Stimulated activated CD8-positive, alpha-beta memory T cell treated with anti-CD3 and anti-CD28 coated beads, Interleukin-2, amount 100 ng/mL, for 1 hour (primary cell): Measurements from ENCODE around the gene PUM2.
"Not testable (repeated sequence)": the region's sequence is repeated elsewhere in the genome, so short reads cannot be mapped to it uniquely, and the experiment has no call there.

Source experiments
- DNase-seq, 2 donors: peaks; one replicate each; pipeline ENCODE4 v3.0.0-alpha.2; 2020; ENCODE audit warnings: low read depth in 2 of 2

The PUM2 gene

DNA sequence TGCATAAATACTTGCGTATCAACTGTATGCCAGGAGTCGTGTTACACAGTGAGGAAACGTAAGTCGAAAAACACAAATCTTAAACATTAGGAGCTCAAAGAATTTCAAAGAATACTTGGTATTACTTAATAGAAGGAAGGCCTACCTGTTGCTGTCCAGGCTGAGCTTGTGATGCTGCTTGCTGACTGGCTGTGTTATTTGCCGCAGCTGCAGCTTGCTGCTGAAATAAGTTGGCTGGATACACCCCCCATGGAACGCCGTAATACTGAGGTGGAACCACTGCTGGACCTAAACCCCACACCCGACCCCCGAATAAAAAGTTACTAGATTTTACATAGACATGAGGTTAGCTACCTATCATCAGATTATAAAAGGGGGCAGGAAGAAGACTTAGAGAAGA is 56.4 kb downstream of the PUM2 start:
- no peak for DNase-seq

DNA sequence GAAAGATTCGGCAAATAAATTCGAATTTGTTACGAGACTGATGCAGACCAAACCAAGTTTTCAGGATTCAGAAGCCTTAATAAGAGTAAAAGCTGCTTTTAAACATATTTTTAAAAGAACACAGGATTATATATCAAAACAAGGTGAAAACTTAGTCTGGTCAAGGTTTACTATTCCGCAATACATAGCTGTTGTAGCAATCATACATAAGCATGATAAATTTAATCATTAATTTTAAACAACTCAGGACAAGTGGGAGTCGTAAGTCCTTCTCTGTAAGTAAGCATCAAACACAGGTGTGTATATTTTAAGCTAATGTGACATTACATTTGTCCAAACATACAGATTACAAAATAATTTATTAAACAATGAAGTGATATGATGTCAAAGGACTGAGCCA is 57.7 kb downstream of the PUM2 start:
- no peak for DNase-seq

DNA sequence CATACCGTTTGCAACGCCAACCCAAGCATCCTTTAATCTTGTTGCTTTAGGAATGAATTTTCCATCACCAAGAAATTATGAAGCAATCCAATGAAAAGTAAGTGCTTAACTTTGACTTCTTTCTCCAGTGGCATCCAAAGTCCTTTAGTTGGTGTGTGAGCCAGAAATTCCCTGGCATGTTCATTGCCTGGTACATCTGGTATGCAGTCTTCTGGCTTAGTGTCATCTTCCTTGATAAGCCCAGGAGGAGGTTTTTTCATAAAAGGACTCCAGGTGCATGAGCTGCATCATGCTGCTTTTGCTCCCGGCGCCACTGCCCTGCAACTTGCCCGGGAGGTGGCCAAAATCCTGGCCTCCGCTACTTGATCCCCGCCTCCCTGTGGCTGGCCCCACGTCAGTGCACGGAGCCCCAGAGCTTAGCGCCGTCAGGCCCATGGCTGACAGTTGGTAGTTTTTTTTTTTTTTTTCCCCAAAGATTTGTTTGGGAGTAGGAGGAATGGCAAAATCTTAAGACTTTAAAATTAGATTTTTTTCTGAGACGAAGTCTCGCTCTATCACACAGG is 58.7 kb downstream of the PUM2 start:
- no peak for DNase-seq

DNA sequence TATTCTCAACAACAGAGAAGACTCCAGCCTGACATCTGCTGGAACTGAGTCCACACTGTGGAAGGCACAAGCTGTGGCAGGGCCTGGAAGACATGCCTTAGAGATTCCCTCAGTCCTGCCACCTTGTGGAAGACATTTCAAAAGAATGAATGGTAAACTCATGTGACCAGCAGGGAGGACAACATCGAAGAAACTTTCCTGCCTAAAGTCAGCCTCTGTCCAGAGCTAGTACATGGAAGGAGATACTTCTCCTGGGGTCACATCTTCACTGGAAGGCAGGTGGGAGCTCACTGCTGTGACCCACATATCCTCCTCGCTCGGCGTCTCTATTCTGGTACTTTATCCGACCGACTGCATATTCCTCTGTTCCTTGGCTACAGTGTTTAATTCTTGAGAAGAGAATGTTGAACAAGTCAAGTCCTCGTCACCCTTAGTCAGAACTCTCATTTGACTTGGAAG is 59.5 kb downstream of the PUM2 start:
- no peak for DNase-seq

DNA sequence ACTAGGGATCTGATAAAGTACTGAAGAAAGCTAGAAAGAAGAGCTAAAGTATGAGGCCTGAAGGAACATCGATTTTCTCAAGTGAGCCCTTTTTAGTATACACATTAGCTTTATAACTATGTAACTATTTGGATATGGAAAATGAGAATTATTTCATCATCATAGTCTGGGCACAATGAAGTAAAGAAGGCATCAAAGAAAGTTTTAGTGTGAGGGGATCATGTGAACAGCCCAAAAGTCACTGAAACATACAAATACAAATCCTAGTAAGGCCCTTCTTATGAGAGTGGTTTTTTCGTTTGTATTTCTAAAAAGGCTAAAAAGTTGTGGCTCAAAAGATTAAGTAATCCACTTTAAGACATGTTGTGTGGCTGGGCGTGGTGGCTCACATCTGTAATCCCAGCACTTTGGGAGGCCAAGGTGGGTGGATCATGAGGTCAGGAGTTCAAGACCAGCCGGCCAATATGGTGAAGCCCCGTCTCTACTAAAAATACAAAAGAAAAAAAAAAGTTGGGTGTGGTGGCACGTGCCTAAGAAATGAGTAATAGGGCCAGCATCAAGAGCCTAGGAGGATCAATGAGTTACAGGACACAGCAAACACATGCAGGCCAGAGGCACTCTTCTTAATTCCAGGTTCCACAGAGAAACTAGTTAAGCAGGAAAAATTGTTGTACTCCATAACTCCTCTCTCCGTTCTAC is 61.9 kb downstream of the PUM2 start:
- DNase-seq: no peak

DNA sequence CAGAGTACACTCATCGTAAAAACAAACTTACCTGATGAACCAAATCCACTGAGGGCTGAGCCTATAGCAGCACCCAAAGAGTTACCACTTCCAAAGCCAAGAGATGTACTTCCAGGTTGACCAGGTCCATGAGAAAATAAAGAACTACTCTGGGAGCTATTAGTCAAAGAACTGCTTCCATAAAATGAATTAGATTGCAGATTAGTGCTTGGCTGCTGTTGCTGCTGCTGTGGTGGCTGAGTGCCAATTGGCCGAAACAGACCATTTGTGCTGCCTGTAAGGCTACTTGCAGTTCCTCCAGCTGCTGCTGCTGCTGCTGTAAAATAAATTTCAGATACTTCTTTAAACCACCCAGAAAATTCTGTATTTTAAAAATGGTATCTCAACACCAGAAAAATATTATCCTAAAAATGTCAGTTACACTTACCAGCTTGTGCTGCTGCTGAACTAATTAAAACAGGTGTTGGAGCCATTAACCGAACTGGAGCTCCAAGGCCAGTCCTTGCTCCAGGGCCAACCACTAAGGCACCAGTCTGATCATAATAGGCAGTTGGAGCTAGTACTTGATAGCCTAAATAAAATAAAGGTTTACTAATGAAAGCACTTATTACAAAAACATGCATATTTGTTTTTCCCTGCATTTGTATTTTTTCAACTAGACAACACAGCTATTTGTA is 67.6 kb downstream of the PUM2 start:
- DNase-seq: no peak

DNA sequence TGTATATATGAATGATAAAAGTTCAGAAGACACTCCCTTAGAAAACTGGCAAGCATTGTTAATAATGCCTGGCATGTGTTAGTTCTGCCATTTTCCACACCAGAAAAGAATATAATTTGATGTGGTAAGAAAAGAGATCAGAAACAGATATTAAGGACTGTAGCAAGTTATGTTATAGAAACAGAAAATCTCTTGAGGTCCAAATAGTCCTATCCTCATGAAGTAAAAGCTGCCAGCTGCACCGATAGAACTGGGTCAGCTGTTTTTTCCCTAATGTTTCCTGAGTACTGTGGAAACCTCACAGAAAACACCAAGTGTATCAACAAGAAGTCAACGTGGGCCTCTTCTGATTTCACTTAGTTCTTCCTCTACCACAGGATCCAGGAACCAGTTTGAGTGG is 68.8 kb downstream of the PUM2 start:
- no peak for DNase-seq

DNA sequence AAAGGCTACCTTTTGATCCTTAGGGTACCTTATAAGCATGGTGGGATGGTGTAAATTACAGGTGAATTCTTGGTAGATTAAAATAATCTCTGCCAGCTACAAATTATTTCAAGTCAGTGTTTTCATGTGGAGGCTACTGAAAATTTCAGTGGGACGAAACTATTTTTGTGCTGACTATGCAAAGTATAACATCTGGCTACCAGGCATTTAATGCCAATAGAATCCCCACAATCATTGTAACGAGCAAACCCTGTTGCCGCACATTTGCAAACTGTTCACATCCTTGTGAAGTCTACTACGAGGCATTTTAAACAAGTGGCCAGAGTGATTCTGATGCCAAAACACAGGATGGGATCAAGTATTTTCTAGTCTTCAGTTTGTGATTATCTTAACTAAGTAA is 77.6 kb downstream of the PUM2 start:
- DNase-seq: no peak

DNA sequence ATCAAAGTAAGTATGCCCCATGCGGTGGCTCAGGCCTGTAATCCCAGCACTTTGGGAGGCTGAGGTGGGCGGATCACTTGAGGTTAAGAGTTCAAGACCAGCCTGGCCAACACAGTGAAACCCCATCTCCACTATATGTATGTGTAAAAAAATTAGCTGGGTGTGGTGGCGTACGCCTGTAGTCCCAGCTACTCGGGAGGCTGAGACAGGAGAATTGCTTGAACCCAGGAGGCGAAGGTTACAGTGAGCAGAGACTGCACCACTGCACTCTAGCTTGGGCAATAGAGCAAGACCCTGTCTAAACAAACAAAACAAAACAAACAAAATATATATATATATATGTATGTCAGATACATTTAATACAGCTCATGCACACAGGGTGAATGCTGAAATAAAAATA is 82.3 kb downstream of the PUM2 start:
- DNase-seq: not testable (repeated sequence)

DNA sequence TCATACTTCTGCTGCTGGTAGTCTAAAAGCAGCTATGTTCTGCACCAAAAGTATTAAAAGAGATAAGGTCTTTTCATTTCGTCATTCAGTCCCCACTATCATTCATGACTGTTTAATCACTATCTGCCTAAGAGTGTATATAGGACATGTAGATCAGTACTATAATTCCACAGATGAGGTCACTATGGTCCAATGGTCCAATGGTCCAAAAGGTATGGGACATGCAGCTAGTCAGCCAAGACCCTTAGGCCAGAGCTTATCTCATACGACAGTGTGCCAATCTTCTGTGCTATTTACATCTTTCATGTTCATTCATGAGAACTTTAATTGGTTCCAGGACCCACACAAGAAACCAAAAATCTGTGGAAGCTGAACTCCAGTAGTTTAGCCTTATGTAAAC is 83.1 kb downstream of the PUM2 start:
- no peak for DNase-seq

DNA sequence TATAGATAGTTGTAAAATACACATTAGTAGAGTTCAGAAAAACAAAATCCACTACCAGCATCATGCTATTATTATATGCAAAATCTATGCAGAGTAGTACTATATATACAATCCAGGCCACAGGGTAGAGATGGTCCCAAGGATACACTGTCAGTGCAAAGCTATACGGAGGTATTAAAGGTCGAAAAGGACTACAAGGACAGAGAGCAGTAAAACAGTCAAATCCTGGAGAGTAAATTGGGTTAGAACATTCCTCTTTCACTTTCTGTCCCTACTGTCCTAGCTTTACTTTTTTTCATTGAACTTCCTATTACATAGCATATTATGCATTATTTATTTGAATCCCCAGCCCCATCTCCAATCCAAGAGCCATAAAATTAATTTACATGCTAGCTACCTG is 86.0 kb downstream of the PUM2 start:
- no peak for DNase-seq

DNA sequence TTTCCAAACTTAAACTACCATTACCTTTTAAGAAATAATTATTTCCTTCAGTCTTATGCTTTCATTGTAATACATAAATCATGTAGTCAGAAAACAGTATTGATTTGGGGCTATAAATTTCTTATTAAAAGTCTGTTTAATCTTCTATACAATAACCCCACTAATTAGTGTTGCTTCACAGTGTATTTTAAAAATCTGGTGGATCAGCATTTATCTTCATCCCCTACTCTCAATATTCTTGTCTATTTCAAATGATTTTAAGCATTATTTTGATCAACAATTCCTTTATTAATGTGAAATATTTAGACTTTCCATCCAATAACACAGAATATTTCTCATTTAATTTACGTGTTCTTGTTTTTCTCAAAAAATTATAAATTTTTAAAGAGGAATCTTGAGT is 93.2 kb downstream of the PUM2 start:
- no peak for DNase-seq

DNA sequence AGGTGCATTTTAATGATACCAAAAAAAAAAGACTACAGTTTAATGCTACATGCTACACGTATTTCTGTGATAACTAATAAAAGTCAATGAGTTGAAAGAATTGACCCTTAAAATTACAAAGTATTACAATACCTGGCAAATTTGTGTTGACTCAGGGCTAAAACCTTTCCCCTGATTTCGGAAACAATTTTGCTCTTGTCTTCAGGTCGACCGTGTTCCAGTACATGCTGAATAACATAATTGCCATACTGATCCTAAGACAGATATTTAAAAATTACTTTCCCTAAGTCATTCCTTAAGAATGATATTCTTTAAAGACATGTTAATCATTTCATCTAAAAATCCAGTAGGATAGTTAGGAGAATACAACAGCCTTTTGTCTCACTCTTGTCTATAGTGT is 95.9 kb downstream of the PUM2 start:
- DNase-seq: no peak

DNA sequence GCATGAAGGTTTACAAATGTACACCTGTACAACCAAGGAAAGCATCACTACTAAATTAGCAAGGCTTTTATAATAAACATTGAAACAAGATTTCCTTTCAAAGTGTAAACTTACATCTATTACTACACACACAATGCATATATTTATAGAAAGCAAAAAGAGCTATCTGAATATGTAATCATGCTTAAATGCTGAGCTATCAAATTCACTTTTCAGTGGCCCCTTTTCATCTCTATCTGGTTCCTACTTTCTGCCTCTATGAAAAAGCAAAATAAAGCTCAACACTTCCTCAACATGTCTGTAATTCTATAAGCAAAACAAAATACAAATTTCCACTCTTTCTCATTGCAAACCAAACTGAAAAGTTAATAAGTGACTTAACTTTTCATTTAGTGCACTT is 100.2 kb downstream of the PUM2 start:
- no peak for DNase-seq

DNA sequence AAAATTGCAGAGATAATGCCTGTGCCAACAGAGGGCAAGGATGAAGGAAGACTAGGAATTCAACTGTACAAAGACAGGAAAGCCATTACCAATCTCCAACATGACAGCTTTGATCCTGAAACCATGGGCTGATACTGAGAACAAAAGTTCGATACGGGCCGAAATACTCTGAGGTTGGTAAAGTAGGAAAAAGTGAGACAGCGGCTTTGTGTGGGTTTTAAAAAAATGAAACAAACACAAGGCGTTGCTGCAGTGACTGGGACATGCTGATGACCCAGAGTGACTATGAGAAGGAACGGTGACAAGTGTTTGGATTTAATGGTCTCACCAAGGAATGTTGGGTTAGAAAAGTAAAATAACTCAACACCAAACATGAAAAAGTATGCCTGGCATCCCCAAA is 101.5 kb downstream of the PUM2 start:
- no peak for DNase-seq

DNA sequence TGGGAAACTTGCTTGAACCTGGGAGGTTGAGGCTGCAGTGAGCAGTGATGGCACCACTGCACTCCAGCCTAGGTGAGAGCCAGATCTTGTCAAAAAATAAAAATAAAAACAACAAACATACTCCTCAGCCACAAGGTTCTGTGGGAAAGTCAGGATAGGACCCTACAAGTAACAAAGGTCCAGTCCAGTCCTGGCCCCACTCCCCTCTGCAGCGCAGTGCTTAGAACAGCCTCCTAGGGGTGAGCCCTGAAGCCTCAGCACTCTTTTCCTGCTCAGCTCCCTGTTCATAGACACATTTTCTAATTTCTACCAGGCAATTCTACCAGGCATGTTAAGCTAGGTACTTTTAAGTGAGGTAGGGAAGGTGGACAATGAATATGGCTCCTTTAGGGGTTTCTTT is 103.6 kb downstream of the PUM2 start:
- DNase-seq: no peak

DNA sequence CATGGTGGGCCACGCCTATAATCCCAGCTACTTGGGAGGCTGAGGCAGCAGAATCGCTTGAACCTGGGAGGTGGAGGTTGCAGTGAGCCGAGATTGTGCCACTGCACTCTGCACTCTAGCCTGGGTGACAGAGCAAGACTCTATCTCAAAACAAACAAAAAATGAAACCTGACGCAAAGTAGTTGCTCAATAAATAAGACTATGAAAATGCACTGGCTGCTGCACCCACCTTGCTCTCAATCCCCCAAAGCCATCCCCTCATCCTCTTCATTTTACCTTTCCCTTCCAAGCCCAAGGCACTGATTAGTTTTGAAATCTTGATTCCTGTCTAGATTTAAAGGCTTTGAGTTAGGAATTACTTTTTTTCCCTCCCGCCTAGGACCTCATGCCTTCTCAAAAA is 107.0 kb downstream of the PUM2 start:
- not testable (repeated sequence) for DNase-seq

DNA sequence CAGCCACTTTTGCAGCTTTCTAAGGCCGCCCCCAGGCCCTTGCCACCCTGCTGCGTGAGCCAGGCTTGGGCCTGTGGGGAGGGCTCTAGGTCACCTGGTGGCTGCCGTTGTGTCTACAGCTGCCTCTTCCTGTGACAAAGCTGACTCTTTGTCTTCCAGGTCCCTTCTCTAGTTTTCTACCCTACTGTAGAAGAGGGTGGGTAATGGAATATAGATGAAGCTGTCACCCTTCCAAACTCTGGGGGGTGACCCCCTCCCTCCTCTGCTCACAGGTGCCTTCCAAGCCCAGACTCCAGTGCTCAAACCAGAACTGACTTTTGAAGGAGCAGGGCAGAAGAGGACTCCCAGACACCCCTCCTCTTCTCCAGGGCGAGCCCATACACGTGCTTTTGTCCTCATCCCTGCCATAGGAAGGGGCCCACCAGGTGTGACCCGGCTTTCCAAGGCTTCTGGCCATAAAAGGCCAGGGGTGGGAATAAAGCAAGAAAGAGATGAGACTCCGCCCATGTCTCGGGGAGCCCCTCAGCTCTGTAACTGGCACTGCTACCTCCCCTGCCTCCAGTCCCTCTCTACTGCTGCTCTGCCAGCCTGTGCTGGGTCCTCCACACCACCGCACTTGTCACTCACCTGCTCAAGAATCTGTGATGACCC is 107.8 kb downstream of the PUM2 start:
- DNase-seq: no peak

DNA sequence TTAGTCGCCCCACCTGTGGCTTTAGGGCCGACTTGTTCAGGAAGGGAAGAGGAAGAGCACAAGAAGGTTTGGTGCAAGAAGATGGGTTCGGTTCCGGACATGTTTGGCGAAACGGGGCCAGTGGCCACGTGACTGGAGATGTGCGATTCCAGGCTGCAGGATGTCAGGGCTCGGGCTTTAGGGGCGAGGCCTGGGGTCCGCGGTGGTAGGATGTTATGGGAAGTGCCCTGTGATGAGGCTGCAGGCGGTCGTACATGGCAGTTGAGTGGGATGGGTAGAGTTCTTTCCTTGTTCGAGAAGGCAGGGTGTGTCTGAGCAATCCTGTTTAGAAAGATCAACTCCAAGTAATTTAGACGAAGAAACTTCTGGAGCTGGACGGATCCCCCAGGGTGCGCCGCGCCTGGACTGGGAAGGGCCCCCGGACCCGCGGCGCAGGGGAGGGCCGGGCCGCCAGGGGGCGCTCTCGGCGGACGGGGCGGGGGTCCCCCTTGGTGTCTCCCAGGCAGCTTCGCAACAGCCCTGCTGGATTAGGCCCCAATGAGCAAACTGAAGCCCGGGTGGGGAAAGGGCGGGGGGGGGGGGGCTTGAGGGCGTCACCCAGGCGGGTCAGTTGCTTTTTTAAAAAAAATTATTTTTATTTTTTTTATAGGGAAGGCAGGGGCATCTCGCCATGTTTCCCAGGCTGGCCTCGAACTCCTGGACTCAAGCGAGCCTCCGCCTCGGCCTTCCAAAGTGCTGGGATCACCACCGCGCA is 108.5 kb downstream of the PUM2 start:
- no peak for DNase-seq

DNA sequence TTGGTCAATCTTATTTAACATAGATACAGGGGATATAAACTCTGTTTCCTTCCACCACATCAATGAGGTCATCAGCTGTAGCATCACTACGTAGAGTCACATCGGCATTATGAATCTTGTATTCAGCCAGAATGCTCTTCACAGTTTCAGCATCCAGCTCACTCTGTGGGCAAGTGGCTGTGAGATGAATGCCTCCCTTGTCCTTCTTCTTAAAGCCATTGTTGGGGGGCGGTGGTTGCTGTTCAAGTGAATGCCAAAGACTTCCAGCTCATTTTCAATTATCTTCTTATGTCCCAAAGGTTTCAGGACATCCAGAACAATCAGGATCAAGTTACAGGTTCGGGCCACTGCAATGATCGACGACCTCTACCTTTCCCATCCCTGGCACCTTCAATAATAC is 110.4 kb downstream of the PUM2 start:
- DNase-seq: not testable (repeated sequence)

DNA sequence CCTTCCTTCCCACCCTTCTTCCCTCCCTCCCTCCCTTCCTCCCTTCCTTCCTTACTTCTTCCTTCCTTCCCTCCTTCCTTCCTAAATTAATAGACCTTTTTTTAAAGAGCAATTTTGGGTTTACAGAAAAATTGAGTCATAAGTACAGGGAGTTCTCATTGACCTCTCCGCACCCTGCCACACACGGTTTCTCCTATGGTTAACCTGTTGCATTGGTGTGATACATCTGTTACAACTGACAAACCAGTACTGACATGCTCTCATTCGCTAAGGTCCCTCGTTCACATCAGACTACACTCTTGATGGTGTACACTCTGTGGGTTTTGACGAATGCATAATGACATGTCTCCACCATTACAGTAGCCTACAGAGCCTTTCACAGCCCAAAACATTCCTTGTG is 114.1 kb downstream of the PUM2 start:
- DNase-seq: no peak

DNA sequence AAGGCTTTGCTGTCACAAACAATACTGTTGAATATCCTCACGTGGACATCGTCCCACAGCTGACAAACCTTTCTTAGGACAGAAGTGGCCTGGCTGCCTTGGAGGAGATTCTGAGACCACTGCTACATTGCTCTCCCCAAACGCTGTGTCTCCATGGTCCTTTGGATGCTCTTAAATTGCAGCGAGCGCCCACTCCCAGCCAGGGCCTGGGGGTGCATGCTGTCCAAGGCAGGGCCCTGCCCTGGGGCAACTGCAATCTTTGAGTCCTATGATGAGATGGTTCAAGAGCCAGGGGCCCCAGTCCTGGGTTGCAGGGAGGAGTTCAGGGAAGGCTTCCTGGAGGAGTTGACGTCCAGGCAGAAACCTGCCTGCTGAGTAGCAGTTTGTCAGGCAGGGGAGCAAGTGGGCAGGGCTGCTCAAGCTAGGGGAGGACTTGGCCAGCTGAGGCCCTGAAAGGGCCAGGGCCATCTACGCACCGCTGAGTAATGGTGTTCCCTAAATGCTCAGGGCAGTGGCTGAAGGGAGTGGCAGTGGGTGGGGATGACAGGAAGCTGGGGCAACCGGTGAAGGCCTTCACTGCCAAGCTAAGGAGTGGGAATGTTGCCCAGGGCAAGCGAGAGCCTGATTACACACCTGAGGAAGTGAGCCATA is 114.9 kb downstream of the PUM2 start:
- no peak for DNase-seq
